Esophagus muscularis mucosa (tissue), 4 donors: ENCODE data around the gene SPON1. TPM values are rescaled to one million over a fixed set of nuclear protein-coding genes. Genes with fewer than 3 reads are reported as not detected.

Experiments
- DNase-seq: peaks from one replicate; pipeline ENCODE4 v3.0.0-alpha.2; 2017; ENCODE audit errors: extremely low spot score
- H3K27ac ChIP-seq, 4 donors: fragments of 200-600 bp; sonication (generic); replicated peaks in 1 of 4; 1 replicate in 3 of 4; 2 replicates in 1 of 4; pipeline ENCODE4 v1.5.1; 2016 to 2019; ENCODE audit warnings: mild to moderate bottlenecking in 1 of 4
- H3K27me3 ChIP-seq, 4 donors: fragments of 200-600 bp; sonication (generic); one replicate each; pipeline versions ENCODE4 v1.5.1 to v1.6.0; 2016 to 2019
- H3K36me3 ChIP-seq, 4 donors: fragments of 200-600 bp; sonication (generic); one replicate each; pipeline ENCODE4 v1.5.1; 2016 to 2019
- H3K4me1 ChIP-seq, 4 donors: fragments of 200-600 bp; sonication (generic); one replicate each; pipeline ENCODE4 v1.5.1; 2016 to 2019
- H3K4me3 ChIP-seq, 4 donors: fragments of 200-600 bp; sonication (generic); 1 replicate in 2 of 4; 2 replicates in 2 of 4; pipeline ENCODE4 v1.5.1; 2016 to 2019; ENCODE audit warnings: mild to moderate bottlenecking in 4 of 4, moderate library complexity in 1 of 4
- H3K9me3 ChIP-seq, 4 donors: fragments of 200-600 bp; sonication (generic); 1 replicate in 3 of 4; 2 replicates in 1 of 4; pipeline ENCODE4 v1.5.1; 2016 to 2019
- CTCF ChIP-seq, 3 experiments: fragments of 200-600 bp in 2 of 3; fragments of 450-650 bp in 1 of 3; sonication (generic) in 2 of 3; IDR thresholded peaks; one replicate each; pipeline ENCODE4 v1.5.1; 2017 to 2019; ENCODE audit warnings: antibody characterized with exemption in 3 of 3, mild to moderate bottlenecking in 2 of 3, moderate library complexity in 1 of 3
- EP300 ChIP-seq: sonication (generic); formaldehyde crosslinking; IDR thresholded peaks from one replicate; pipeline ENCODE4 v1.6.1; 2017; ENCODE audit warnings: antibody characterized with exemption
- POLR2A ChIP-seq: fragments of 450-650 bp; IDR thresholded peaks from one replicate; pipeline ENCODE4 v1.6.1; 2017; ENCODE audit warnings: antibody characterized with exemption, moderate library complexity, mild to moderate bottlenecking, low read depth
- POLR2AphosphoS5 ChIP-seq, 2 donors: sonication (generic); formaldehyde crosslinking; IDR thresholded peaks; one replicate each; pipeline ENCODE4 v1.6.1; 2017; ENCODE audit warnings: antibody characterized with exemption in 2 of 2
- WGBS: methylation state at CpG from one replicate; pipeline ENCODE4 v1.1.5; 2018; 5-methylcytosine and 5-hydroxymethylcytosine counted together
- intact Hi-C: fragments of 100-400 bp; cut with DNase I; formaldehyde crosslinking; loops from one replicate; pipeline ENCODE4 v1.15.1; 2023
- total RNA-seq, 4 donors: library from RNA; depleted of rRNA; stranded (reverse); fragments of >200 nt; gene quantifications; one replicate each; pipeline versions ENCODE4 v1.1.0 to v1.2.1, GENCODE V29; 2016

The SPON1 gene
- total RNA-seq, 4 donors from 2014 or later: 12.5 to 25.2 (median 19.2) TPM

DNA sequence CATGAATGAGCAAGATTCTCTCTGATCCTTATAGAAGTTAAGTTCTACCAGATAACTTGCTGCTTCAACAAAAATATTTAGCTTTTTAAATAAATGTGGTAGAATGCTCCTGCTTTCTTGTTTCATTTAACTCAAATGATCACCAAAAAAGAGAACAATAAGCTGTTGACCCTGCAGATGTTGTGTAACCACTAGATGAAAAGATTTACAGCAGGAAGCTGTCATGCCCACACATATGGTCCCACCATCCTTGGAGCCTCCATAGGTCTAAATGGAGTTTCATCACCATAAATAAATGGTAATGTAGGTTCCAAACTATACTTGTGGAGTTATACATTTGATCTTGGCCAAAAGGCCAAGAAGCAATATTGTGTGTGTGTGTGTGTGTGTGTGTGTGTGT is 277.7 kb downstream of the SPON1 start:
- intact Hi-C loops: no loop called here
- DNase-seq: no peak
- no peak for TF ChIP-seq CTCF (IDR thresholded peaks at IDR 0.05)
- no peak for TF ChIP-seq POLR2AphosphoS5 (IDR thresholded peaks at IDR 0.05)
- TF ChIP-seq EP300: no peak
- TF ChIP-seq POLR2A: no peak
- Histone ChIP-seq H3K27ac (no peak overlapping the region), H3K4me3 (no peak overlapping the region), H3K27me3 (no peaks in the 10 kb centered on the region), H3K9me3 (no peaks in the 10 kb centered on the region), H3K36me3 (no peaks in the 10 kb centered on the region), H3K4me1 (peaks cover 0 to 3% (median 0%) of the 10 kb centered on the region in 4 donors)

DNA sequence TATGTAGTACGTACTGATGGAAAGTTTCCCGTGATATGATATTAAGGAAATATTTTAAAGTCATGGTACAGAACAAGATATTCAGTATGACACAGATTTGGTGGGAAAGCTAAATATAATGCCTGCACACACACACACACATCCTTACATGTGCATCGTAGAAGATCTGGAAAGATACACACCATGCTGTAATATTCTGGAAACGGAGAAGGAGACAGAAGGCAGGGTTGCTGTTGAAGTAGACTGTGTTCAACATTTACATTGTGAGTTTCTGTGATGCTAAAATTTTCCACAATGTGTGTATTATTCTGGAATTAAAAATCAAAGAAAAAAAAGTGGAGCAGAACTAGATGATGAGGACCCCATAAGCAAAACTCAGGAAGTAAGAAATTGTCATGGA is 278.4 kb downstream of the SPON1 start:
- intact Hi-C loops: no loop called here
- WGBS: 89% methylated on average over 4 of the region's 4 CpGs
- no peak for TF ChIP-seq EP300
- no peak for TF ChIP-seq POLR2A
- TF ChIP-seq CTCF (IDR thresholded peaks at IDR 0.05): no peak
- no peak for TF ChIP-seq POLR2AphosphoS5 (IDR thresholded peaks at IDR 0.05)
- no peaks in the 10 kb centered on the region for H3K27me3 ChIP-seq
- no peak overlapping the region for H3K4me3 ChIP-seq
- H3K27ac ChIP-seq: no peak overlapping the region
- DNase-seq: no peak
- H3K4me1 ChIP-seq: peaks cover 0 to 3% (median 0%) of the 10 kb centered on the region in 4 donors
- no peaks in the 10 kb centered on the region for H3K36me3 ChIP-seq
- no peaks in the 10 kb centered on the region for H3K9me3 ChIP-seq

DNA sequence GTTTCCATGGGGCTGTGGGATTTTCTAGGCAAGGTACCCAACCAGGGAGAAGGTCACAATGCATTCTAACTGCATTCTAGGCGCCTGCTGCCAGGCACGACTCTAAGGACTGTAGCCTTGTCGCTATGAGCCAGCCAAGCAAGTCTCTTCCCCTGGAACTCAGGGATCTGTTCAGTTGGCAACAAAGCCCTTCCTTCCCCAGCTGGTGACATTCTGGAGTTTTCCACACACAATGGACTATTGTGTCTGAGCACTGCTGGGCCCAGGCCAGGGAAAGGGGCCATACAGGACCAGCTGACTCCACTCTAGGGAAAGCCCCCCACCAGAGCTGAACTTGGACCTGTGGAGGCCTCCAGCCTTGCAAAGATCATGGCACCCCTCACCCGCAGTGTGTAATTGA is 279.7 kb downstream of the SPON1 start:
- Histone ChIP-seq H3K4me1 (peaks cover 0 to 3% (median 0%) of the 10 kb centered on the region in 4 donors), H3K27ac (no peak overlapping the region), H3K36me3 (no peaks in the 10 kb centered on the region), H3K9me3 (no peaks in the 10 kb centered on the region), H3K4me3 (no peak overlapping the region), H3K27me3 (no peaks in the 10 kb centered on the region)
- no peak for DNase-seq
- WGBS: 89% methylated on average over 4 of the region's 4 CpGs
- no peak for TF ChIP-seq POLR2AphosphoS5 (IDR thresholded peaks at IDR 0.05)
- intact Hi-C loops: no loop called here

- 89% methylated on average over 4 of the region's 4 CpGs for WGBS
- peaks cover 0 to 3% (median 0%) of the 10 kb centered on the region in 4 donors for H3K4me1 ChIP-seq
- H3K27me3 ChIP-seq: no peaks in the 10 kb centered on the region
- TF ChIP-seq EP300: no peak
- no peak for TF ChIP-seq CTCF (IDR thresholded peaks at IDR 0.05)
- no peak for TF ChIP-seq POLR2AphosphoS5 (IDR thresholded peaks at IDR 0.05)
- TF ChIP-seq POLR2A: no peak
- intact Hi-C loops: no loop called here
- H3K36me3 ChIP-seq: no peaks in the 10 kb centered on the region
- no peak for DNase-seq
- no peak overlapping the region for H3K27ac ChIP-seq
- no peaks in the 10 kb centered on the region for H3K9me3 ChIP-seq
- H3K4me3 ChIP-seq: no peak overlapping the region
Observed at GRCh38 chr11:14242733-14243132, 280.2 kb downstream of the SPON1 start.

- Histone ChIP-seq H3K27ac (no peak overlapping the region), H3K4me1 (peaks cover 0 to 7% (median 2%) of the 10 kb centered on the region in 4 donors), H3K27me3 (no peaks in the 10 kb centered on the region), H3K9me3 (no peaks in the 10 kb centered on the region), H3K4me3 (no peak overlapping the region), H3K36me3 (no peaks in the 10 kb centered on the region)
- no peak for DNase-seq
- 87% methylated on average over 8 of the region's 8 CpGs for WGBS
- intact Hi-C loops: loop anchor here (5.0 kb wide), 2 partner anchors 93 to 473 kb away; no protein-coding TSS in a partner anchor
- TF ChIP-seq EP300 (no peak), POLR2A (no peak), CTCF (IDR thresholded peaks at IDR 0.05) (no peak), POLR2AphosphoS5 (IDR thresholded peaks at IDR 0.05) (no peak)
Observed at GRCh38 chr11:14244926-14245325, 282.4 kb downstream of the SPON1 start.
